Panc1 (cell line): ENCODE results near the gene SHC4. TPM values are rescaled to one million over a fixed set of nuclear protein-coding genes. Genes with fewer than 3 reads are reported as not detected.
A peak's percentile ranks its signal among the peaks of the same experiment; 100 is the strongest.

Source experiments
- ATAC-seq: fragments of 200-7000 bp; cut with Tn5 transposase; 2 replicates; pipeline ENCODE4 v1.9.1; 2020; ENCODE audit warnings: mild to moderate bottlenecking, moderate library complexity
- BruUV-seq: library from RNA; stranded (reverse); fragments of 400-500 nt; replicated peaks from 2 replicates; lab custom pipeline; 2021; lab: Mats Ljungman, UMichigan
- CTCF ChIA-PET: fragments of 300-600 bp; sonication (Branson Sonifier 250); formaldehyde crosslinking; loops from one replicate; lab custom pipeline; 2022; ENCODE audit warnings: antibody characterized with exemption; lab: Charles Lee
- POLR2A ChIA-PET: fragments of 300-600 bp; sonication (Branson Sonifier 250); formaldehyde crosslinking; loops from one replicate; lab custom pipeline; 2022; ENCODE audit warnings: antibody characterized with exemption; lab: Charles Lee
- DNase-seq: peaks from one replicate; pipeline ENCODE4 v3.0.0-alpha.2; 2010; ENCODE audit warnings: low read depth, low spot score
- H3K27ac ChIP-seq: 2 replicates; pipeline ENCODE4 v1.5.1; 2011; ENCODE audit warnings: mild to moderate bottlenecking, low read length, inconsistent platforms
- H3K27me3 ChIP-seq: fragments of 200-500 bp; sonication (Bioruptor generic); 2 replicates; pipeline ENCODE4 v1.6.0; 2014; ENCODE audit warnings: low read length, inconsistent platforms; ENCODE audit not compliant: control insufficient read depth, insufficient read depth
- H3K36me3 ChIP-seq: fragments of 200-500 bp; sonication (Bioruptor generic); 2 replicates; pipeline ENCODE4 v1.5.1; 2014; ENCODE audit warnings: inconsistent platforms, mild to moderate bottlenecking, low read length, moderate library complexity; ENCODE audit not compliant: control insufficient read depth, insufficient read depth
- H3K4me1 ChIP-seq: 2 replicates; pipeline ENCODE4 v1.5.1; 2011; ENCODE audit warnings: inconsistent platforms, mild to moderate bottlenecking, low read length, moderate library complexity; ENCODE audit not compliant: control insufficient read depth, insufficient read depth
- H3K4me3 ChIP-seq, 2 experiments: 2 replicates each; pipeline ENCODE4 v1.5.1; 2011 to 2012; ENCODE audit warnings: low read depth in 2 of 2, low read length in 2 of 2, mild to moderate bottlenecking in 2 of 2, inconsistent platforms in 1 of 2, moderate library complexity in 1 of 2
- H3K9me3 ChIP-seq: fragments of 200-500 bp; sonication (Bioruptor generic); 2 replicates; pipeline ENCODE4 v1.5.1; 2014; ENCODE audit warnings: low read depth, mild to moderate bottlenecking, inconsistent platforms, low read length, moderate library complexity; ENCODE audit not compliant: control insufficient read depth, insufficient read depth
- POLR2AphosphoS5 ChIP-seq: IDR thresholded peaks from 2 replicates; pipeline ENCODE4 v1.6.1; 2012; ENCODE audit warnings: mild to moderate bottlenecking, low read depth, low read length, moderate library complexity
- SIN3A ChIP-seq: IDR thresholded peaks from 2 replicates; pipeline ENCODE4 v1.6.1; 2012; ENCODE audit warnings: low read depth, mild to moderate bottlenecking, low read length, moderate library complexity, borderline replicate concordance; ENCODE audit not compliant: insufficient read depth
- TCF7L2 ChIP-seq: IDR thresholded peaks from 2 replicates; pipeline ENCODE4 v1.6.1; 2011; ENCODE audit warnings: mild to moderate bottlenecking, low read depth, low read length, inconsistent platforms
- in situ Hi-C: cut with HindIII; loops from 2 replicates; pipeline ENCODE4 v1.10.0; 2016; ENCODE audit warnings: low sequenced_read_pairs, low pct_unique_long_range_greater_than_20kb
- intact Hi-C: fragments of 100-400 bp; cut with micrococcal nuclease; formaldehyde crosslinking; loops from one replicate; pipeline ENCODE4 v1.10.0; 2022; ENCODE audit not compliant: unreplicated experiment
- total RNA-seq: library from RNA; stranded (reverse); gene quantifications from one replicate; pipeline ENCODE4 v1.2.1, GENCODE V29; 2021; ENCODE audit not compliant: unreplicated experiment
- TF ChIP-seq, protein P1 (sequence below), 2 experiments: IDR thresholded peaks; 2 replicates each; pipeline ENCODE4 v1.6.1; 2011 to 2012; ENCODE audit warnings: low read depth in 2 of 2, control low read depth in 1 of 2, low read length in 1 of 2, mild to moderate bottlenecking in 1 of 2, moderate library complexity in 1 of 2; ENCODE audit not compliant: insufficient read depth in 1 of 2
- TF ChIP-seq, protein P2 (sequence below): fragments of 450-650 bp; IDR thresholded peaks from 2 replicates; pipeline ENCODE4 v1.5.1; 2017; ENCODE audit warnings: mild to moderate bottlenecking

SHC4 gene
- total RNA-seq, 1 experiment from 2014 or later = 0.10 TPM

DNA sequence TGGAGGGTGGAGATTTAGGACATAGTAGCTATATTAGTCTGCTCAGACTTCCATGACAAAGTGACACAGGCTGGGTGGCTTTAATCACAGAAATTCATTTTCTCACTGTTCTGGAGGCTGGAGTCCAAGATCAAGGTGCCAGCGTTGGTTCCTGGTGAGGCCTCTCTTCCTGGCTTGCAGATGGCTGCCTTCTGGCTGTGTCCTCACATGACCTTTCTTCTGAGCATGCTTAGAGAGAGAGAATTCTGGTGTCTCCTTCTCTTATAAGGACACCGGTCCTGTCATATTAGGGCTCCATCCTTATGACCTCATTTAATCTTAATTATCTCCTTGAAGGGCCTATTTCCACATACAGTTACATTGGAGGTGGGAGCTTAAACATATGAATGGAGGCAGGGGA lies 14.9 kb upstream of the SHC4 start:
- Histone ChIP-seq H3K27ac (no peak overlapping the region), H3K27me3 (no peaks in the 10 kb centered on the region), H3K36me3 (no peaks in the 10 kb centered on the region), H3K4me3 (no peak overlapping the region), H3K4me1 (peaks cover 6% of the 10 kb centered on the region), H3K9me3 (no peaks in the 10 kb centered on the region)
- in situ Hi-C loops (no loop called here), intact Hi-C loops (no loop called here)
- no TSS peak for BruUV-seq
- ATAC-seq = no peak
- DNase-seq = no peak
- TF ChIP-seq POLR2AphosphoS5 (no peak), SIN3A (no peak), TCF7L2 (no peak)
- TF ChIP-seq, protein P1, sequence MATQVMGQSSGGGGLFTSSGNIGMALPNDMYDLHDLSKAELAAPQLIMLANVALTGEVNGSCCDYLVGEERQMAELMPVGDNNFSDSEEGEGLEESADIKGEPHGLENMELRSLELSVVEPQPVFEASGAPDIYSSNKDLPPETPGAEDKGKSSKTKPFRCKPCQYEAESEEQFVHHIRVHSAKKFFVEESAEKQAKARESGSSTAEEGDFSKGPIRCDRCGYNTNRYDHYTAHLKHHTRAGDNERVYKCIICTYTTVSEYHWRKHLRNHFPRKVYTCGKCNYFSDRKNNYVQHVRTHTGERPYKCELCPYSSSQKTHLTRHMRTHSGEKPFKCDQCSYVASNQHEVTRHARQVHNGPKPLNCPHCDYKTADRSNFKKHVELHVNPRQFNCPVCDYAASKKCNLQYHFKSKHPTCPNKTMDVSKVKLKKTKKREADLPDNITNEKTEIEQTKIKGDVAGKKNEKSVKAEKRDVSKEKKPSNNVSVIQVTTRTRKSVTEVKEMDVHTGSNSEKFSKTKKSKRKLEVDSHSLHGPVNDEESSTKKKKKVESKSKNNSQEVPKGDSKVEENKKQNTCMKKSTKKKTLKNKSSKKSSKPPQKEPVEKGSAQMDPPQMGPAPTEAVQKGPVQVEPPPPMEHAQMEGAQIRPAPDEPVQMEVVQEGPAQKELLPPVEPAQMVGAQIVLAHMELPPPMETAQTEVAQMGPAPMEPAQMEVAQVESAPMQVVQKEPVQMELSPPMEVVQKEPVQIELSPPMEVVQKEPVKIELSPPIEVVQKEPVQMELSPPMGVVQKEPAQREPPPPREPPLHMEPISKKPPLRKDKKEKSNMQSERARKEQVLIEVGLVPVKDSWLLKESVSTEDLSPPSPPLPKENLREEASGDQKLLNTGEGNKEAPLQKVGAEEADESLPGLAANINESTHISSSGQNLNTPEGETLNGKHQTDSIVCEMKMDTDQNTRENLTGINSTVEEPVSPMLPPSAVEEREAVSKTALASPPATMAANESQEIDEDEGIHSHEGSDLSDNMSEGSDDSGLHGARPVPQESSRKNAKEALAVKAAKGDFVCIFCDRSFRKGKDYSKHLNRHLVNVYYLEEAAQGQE (IDR thresholded peaks at IDR 0.05; ENCODE audit: insufficient read depth in 1 of 2, low read depth in 2 of 2, low read length in 1 of 2) = no peak
- TF ChIP-seq, protein P2, sequence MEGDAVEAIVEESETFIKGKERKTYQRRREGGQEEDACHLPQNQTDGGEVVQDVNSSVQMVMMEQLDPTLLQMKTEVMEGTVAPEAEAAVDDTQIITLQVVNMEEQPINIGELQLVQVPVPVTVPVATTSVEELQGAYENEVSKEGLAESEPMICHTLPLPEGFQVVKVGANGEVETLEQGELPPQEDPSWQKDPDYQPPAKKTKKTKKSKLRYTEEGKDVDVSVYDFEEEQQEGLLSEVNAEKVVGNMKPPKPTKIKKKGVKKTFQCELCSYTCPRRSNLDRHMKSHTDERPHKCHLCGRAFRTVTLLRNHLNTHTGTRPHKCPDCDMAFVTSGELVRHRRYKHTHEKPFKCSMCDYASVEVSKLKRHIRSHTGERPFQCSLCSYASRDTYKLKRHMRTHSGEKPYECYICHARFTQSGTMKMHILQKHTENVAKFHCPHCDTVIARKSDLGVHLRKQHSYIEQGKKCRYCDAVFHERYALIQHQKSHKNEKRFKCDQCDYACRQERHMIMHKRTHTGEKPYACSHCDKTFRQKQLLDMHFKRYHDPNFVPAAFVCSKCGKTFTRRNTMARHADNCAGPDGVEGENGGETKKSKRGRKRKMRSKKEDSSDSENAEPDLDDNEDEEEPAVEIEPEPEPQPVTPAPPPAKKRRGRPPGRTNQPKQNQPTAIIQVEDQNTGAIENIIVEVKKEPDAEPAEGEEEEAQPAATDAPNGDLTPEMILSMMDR = no peak
- ChIA-PET POLR2A (no interaction called here), CTCF (no interaction called here)

GRCh38 chr15:48976444-48977088 lies 12.8 kb upstream of the SHC4 start:
- BruUV-seq = no TSS peak
- no peaks in the 10 kb centered on the region for H3K27me3 ChIP-seq
- CTCF ChIA-PET = interaction anchor here (0.9 to 2.2 kb wide), 3 partner anchors 99 to 169 kb away, joined by 3 to 10 read pairs (median 9); partner anchors contain the start of gene EID1
- peak overlapping the region; percentile 66 for H3K27ac ChIP-seq
- POLR2A ChIA-PET = no interaction called here
- H3K4me1 ChIP-seq = peaks cover 6% of the 10 kb centered on the region
- in situ Hi-C loops (no loop called here), intact Hi-C loops (no loop called here)
- H3K36me3 ChIP-seq = no peaks in the 10 kb centered on the region
- ATAC-seq (0 out of 2 replicates have a peak, but pooled peaks have one; percentile 9), DNase-seq (no peak)
- TF ChIP-seq SIN3A (no peak), POLR2AphosphoS5 (no peak), TCF7L2 (no peak)
- TF ChIP-seq, protein P1 (IDR thresholded peaks at IDR 0.05; ENCODE audit: insufficient read depth in 1 of 2, low read depth in 2 of 2, low read length in 1 of 2) = no peak
- TF ChIP-seq, protein P2 = no peak
- H3K9me3 ChIP-seq = no peaks in the 10 kb centered on the region
- peak overlapping the region; percentile 55 to 74; a peak in 3 of 4 replicates for H3K4me3 ChIP-seq
